ENCODE data around the gene DAB2IP.

DAB2IP gene

GRCh38 chr9:121814594-121814993, 163.2 kb downstream of the DAB2IP start:
- no peak overlapping the region for H3K4me3 Mint-ChIP-seq
- no peak overlapping the region for H3K27ac Mint-ChIP-seq
- no peaks in the 10 kb centered on the region for H3K9me3 Mint-ChIP-seq (ENCODE audit: low read depth)
- no peaks in the 10 kb centered on the region for H3K27me3 Mint-ChIP-seq
- no peaks in the 10 kb centered on the region for H3K36me3 Mint-ChIP-seq
- H3K4me1 Mint-ChIP-seq (ENCODE audit: low read depth) = no peaks in the 10 kb centered on the region

GRCh38 chr9:121815084-121815483, 163.7 kb downstream of the DAB2IP start:
- Mint-ChIP-seq H3K36me3 (no peaks in the 10 kb centered on the region), H3K27me3 (no peaks in the 10 kb centered on the region), H3K4me1 (ENCODE audit: low read depth) (no peaks in the 10 kb centered on the region), H3K4me3 (no peak overlapping the region), H3K27ac (no peak overlapping the region), H3K9me3 (ENCODE audit: low read depth) (no peaks in the 10 kb centered on the region)

DNA sequence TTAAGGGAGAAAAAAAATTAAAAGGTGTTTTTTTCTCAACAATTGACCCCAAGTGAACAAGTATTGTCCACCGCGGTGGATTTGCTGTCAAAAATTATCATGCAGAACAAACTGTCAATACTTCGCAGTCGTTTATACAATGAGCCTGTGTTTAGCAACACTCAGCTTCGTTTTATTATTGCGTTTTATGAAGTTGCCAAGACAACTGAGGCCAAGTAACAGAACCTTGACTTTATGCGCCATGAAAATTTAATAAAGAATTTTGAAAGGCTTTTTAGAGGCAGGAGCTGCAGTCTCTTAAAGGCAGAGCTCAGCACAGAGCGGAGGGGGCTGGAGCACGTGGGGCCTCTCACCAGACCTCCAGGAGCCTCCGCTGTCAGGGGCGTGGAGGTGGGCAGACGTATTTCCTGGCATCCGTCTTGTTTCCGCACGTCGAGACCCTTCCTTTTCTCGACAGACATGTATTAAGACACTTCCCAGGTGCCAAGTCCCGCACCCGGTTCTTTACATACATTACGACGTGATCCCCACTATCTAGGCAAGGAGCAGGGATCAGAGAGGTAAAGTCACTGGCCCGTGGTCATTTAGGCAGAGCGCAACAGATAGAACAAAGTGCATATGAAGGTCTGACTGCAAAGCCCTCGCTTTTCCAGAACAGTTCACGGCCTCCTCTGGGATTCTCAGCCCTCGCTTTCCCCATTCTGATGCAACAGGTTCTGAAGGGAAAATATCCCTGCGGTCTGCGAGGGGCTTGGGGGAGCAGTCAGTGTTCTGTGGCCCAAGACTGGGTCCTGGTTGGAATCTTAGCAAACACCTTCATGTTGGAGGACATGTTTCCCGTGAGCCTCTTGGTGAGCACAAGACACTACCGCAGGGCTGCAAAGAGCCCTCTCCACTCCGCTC, 164.4 kb downstream of the DAB2IP start:
- H3K27ac Mint-ChIP-seq = no peak overlapping the region
- H3K27me3 Mint-ChIP-seq = no peaks in the 10 kb centered on the region
- no peaks in the 10 kb centered on the region for H3K9me3 Mint-ChIP-seq (ENCODE audit: low read depth)
- H3K4me1 Mint-ChIP-seq (ENCODE audit: low read depth) = no peaks in the 10 kb centered on the region
- H3K36me3 Mint-ChIP-seq = no peaks in the 10 kb centered on the region
- H3K4me3 Mint-ChIP-seq = no peak overlapping the region

DNA sequence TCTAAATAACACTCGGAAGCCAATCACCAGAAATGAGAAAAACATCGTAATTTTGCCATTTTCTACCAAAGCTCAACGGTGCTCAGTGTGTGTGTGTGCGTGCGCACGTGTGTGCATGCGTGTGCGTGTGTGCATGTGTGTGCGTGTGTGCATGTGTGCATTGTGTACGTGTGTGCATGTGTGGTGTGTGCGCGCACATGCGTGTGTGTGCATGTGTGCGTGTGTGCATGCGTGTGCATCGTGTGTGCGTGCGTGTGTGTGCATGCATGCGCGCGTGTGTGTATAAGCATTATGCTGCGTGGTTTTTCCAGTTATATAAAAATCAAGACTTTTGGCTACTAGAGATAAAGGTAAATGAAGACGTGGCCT, 165.0 kb downstream of the DAB2IP start:
- no peak overlapping the region for H3K27ac Mint-ChIP-seq
- no peak overlapping the region for H3K4me3 Mint-ChIP-seq
- no peaks in the 10 kb centered on the region for H3K27me3 Mint-ChIP-seq
- H3K36me3 Mint-ChIP-seq = no peaks in the 10 kb centered on the region
- no peaks in the 10 kb centered on the region for H3K9me3 Mint-ChIP-seq (ENCODE audit: low read depth)
- no peaks in the 10 kb centered on the region for H3K4me1 Mint-ChIP-seq (ENCODE audit: low read depth)

- H3K27me3 Mint-ChIP-seq = no peaks in the 10 kb centered on the region
- H3K36me3 Mint-ChIP-seq = no peaks in the 10 kb centered on the region
- H3K4me3 Mint-ChIP-seq = no peak overlapping the region
- H3K27ac Mint-ChIP-seq = no peak overlapping the region
- no peaks in the 10 kb centered on the region for H3K9me3 Mint-ChIP-seq (ENCODE audit: low read depth)
- H3K4me1 Mint-ChIP-seq (ENCODE audit: low read depth) = no peaks in the 10 kb centered on the region
Observed at GRCh38 chr9:121816845-121817450, 165.5 kb downstream of the DAB2IP start.

- no peaks in the 10 kb centered on the region for H3K27me3 Mint-ChIP-seq
- no peaks in the 10 kb centered on the region for H3K4me1 Mint-ChIP-seq (ENCODE audit: low read depth)
- no peak overlapping the region for H3K4me3 Mint-ChIP-seq
- H3K27ac Mint-ChIP-seq = no peak overlapping the region
- no peaks in the 10 kb centered on the region for H3K36me3 Mint-ChIP-seq
- H3K9me3 Mint-ChIP-seq (ENCODE audit: low read depth) = no peaks in the 10 kb centered on the region
Observed at GRCh38 chr9:121817476-121817875, 166.0 kb downstream of the DAB2IP start.

- H3K4me3 Mint-ChIP-seq = no peak overlapping the region
- H3K27ac Mint-ChIP-seq = no peak overlapping the region
- H3K9me3 Mint-ChIP-seq (ENCODE audit: low read depth) = no peaks in the 10 kb centered on the region
Observed at GRCh38 chr9:121818016-121818661, 166.7 kb downstream of the DAB2IP start.

DNA sequence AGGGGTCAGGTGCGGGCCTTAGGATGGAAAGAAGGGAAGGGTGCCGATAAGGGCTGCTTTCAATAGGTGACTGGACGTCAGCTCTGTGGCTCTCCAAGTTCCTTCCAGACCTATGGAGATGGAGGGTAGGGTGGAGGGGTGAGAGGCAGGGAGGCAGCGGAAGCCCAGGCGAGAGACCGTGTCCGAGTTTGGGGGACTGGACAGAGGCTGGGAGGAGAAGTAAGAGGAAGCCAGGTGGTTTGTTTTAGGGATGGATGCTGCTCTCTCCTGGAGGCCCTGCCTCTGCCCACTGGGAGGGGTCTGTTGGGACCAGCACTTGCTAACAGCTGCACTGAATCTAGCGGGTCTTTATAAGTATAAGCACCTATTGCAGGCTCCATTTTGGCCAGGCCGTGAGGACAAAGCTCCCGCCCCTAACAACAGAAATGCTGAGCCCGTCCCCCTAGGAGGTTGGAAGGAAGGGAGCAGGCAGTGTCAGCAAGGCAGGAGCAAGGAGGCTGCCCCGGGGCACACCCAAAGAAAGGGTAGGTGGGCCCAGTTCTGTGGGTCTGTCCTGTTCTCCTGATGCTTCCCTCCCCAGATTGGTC, 167.5 kb downstream of the DAB2IP start:
- H3K4me1 Mint-ChIP-seq (ENCODE audit: low read depth) = no peaks in the 10 kb centered on the region
- H3K4me3 Mint-ChIP-seq = no peak overlapping the region
- no peaks in the 10 kb centered on the region for H3K9me3 Mint-ChIP-seq (ENCODE audit: low read depth)
- H3K36me3 Mint-ChIP-seq = no peaks in the 10 kb centered on the region
- no peaks in the 10 kb centered on the region for H3K27me3 Mint-ChIP-seq
- H3K27ac Mint-ChIP-seq = no peak overlapping the region

More at GRCh38 chr9:121818016-121818661, 166.7 kb downstream of the DAB2IP start:
- Mint-ChIP-seq H3K36me3 (no peaks in the 10 kb centered on the region), H3K4me1 (ENCODE audit: low read depth) (no peaks in the 10 kb centered on the region), H3K27me3 (no peaks in the 10 kb centered on the region)

- no peaks in the 10 kb centered on the region for H3K9me3 Mint-ChIP-seq (ENCODE audit: low read depth)
- no peaks in the 10 kb centered on the region for H3K27me3 Mint-ChIP-seq
- no peak overlapping the region for H3K27ac Mint-ChIP-seq
- H3K36me3 Mint-ChIP-seq = no peaks in the 10 kb centered on the region
- H3K4me1 Mint-ChIP-seq (ENCODE audit: low read depth) = no peaks in the 10 kb centered on the region
- no peak overlapping the region for H3K4me3 Mint-ChIP-seq
Observed at GRCh38 chr9:121819428-121820231, 168.2 kb downstream of the DAB2IP start.

GRCh38 chr9:121820286-121821005, 169.0 kb downstream of the DAB2IP start:
- no peaks in the 10 kb centered on the region for H3K4me1 Mint-ChIP-seq (ENCODE audit: low read depth)
- no peak overlapping the region for H3K4me3 Mint-ChIP-seq
- H3K27ac Mint-ChIP-seq = no peak overlapping the region
- no peaks in the 10 kb centered on the region for H3K27me3 Mint-ChIP-seq
- H3K36me3 Mint-ChIP-seq = no peaks in the 10 kb centered on the region
- no peaks in the 10 kb centered on the region for H3K9me3 Mint-ChIP-seq (ENCODE audit: low read depth)

DNA sequence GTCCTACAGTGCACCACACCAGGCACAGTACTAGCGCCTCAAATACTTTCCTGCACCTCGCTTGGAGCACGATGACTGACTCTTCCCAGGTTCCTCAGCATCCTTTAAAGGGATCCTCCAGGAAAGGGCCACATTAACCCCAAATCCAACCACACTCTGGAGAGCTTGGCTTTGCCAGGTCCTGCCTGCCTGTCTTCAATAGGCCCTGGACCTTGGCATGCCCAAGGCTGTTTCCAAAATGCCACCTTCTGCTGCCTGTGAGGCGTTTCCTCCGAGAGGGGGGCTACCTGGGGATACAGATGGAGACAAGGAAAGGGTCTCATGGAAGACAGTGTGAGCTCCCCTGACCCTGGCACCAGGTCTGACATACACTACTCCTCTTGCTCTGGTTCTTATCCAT, 169.9 kb downstream of the DAB2IP start:
- no peaks in the 10 kb centered on the region for H3K9me3 Mint-ChIP-seq (ENCODE audit: low read depth)
- no peak overlapping the region for H3K27ac Mint-ChIP-seq
- H3K36me3 Mint-ChIP-seq = no peaks in the 10 kb centered on the region
- H3K4me1 Mint-ChIP-seq (ENCODE audit: low read depth) = no peaks in the 10 kb centered on the region
- H3K27me3 Mint-ChIP-seq = no peaks in the 10 kb centered on the region
- H3K4me3 Mint-ChIP-seq = no peak overlapping the region

- H3K4me3 Mint-ChIP-seq = no peak overlapping the region
- no peaks in the 10 kb centered on the region for H3K9me3 Mint-ChIP-seq (ENCODE audit: low read depth)
- no peaks in the 10 kb centered on the region for H3K36me3 Mint-ChIP-seq
- no peak overlapping the region for H3K27ac Mint-ChIP-seq
- H3K4me1 Mint-ChIP-seq (ENCODE audit: low read depth) = no peaks in the 10 kb centered on the region
- H3K27me3 Mint-ChIP-seq = no peaks in the 10 kb centered on the region
Observed at GRCh38 chr9:121822093-121823085, 171.0 kb downstream of the DAB2IP start.

DNA sequence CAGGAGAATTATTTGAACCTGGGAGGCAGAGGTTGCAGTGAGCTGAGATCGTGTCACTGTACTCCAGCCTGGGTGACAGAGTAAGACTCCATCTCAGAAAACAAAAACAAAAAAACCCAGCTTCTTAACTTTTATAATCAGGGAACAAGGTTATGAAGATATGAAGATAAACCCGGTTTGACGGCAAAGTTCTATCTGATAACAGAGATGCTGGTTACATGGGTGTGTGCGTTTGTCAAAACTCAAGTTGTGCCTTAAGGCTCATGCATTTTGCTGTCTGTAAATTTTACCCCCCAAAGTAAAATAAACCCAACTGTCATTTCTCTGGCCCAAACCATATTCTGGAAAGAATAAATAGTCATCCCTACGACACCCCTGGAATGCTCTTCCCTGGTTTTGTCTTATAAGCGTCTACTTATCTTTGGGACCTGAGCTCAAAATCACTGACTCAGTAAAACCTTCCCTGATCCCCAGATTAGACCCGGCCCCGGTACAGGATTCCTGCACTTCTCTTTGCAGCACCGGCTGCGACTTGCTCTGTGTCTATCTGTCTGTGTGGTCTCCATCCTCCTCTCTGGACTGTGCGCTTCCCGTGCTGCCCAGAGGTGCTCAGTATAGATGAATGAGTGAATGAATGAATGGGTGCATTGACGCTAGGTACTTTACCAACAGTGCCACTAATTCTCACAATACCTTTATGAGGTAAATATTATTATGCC, 172.2 kb downstream of the DAB2IP start:
- H3K4me1 Mint-ChIP-seq (ENCODE audit: low read depth) = no peaks in the 10 kb centered on the region
- H3K27ac Mint-ChIP-seq = no peak overlapping the region
- no peaks in the 10 kb centered on the region for H3K36me3 Mint-ChIP-seq
- H3K4me3 Mint-ChIP-seq = no peak overlapping the region
- no peaks in the 10 kb centered on the region for H3K9me3 Mint-ChIP-seq (ENCODE audit: low read depth)
- H3K27me3 Mint-ChIP-seq = no peaks in the 10 kb centered on the region
